Measurements from ENCODE around the gene RIN2. TPM values are rescaled to one million over a fixed set of nuclear protein-coding genes. Genes with fewer than 3 reads are reported as not detected.

The RIN2 gene
- total RNA-seq, 2 experiments from 2014 or later, result 0.17 to 0.33 TPM

GRCh38 chr20:19789009-19789408, 31.0 kb downstream of the RIN2 start:
- Histone ChIP-seq H3K36me3 (ENCODE audit: insufficient read depth, low read length) (no peaks in the 10 kb centered on the region), H3K9me3 (ENCODE audit: control insufficient read depth in 1 of 2, insufficient read depth in 1 of 2, low read length in 2 of 2) (no peaks in the 10 kb centered on the region), H3K4me1 (ENCODE audit: insufficient read depth, low read length) (no peaks in the 10 kb centered on the region), H3K4me3 (ENCODE audit: low read length) (no peak overlapping the region), H3K27me3 (ENCODE audit: control insufficient read depth in 1 of 2, insufficient read depth in 2 of 2, low read length in 2 of 2) (no peaks in the 10 kb centered on the region), H3K27ac (ENCODE audit: low read depth in 1 of 2, low read length in 2 of 2) (no peak overlapping the region)
- CTCF ChIA-PET, result no interaction called here
- H3K4me1 Mint-ChIP-seq (ENCODE audit: low read depth), result no peaks in the 10 kb centered on the region
- intact Hi-C loops (cut with DNase I, micrococcal nuclease), result no loop called here
- H3K4me3 Mint-ChIP-seq, result no peak overlapping the region
- DNase-seq (no peak), ATAC-seq (ENCODE audit: poor library complexity) (no peak)
- no peaks in the 10 kb centered on the region for H3K36me3 Mint-ChIP-seq (ENCODE audit: low read depth)
- POLR2A ChIA-PET, result no interaction called here
- TF ChIP-seq, protein P1, sequence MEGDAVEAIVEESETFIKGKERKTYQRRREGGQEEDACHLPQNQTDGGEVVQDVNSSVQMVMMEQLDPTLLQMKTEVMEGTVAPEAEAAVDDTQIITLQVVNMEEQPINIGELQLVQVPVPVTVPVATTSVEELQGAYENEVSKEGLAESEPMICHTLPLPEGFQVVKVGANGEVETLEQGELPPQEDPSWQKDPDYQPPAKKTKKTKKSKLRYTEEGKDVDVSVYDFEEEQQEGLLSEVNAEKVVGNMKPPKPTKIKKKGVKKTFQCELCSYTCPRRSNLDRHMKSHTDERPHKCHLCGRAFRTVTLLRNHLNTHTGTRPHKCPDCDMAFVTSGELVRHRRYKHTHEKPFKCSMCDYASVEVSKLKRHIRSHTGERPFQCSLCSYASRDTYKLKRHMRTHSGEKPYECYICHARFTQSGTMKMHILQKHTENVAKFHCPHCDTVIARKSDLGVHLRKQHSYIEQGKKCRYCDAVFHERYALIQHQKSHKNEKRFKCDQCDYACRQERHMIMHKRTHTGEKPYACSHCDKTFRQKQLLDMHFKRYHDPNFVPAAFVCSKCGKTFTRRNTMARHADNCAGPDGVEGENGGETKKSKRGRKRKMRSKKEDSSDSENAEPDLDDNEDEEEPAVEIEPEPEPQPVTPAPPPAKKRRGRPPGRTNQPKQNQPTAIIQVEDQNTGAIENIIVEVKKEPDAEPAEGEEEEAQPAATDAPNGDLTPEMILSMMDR (IDR thresholded peaks at IDR 0.05), result no peak
- H3K27me3 Mint-ChIP-seq, result peaks cover 12% of the 10 kb centered on the region
- no peaks in the 10 kb centered on the region for H3K9me3 Mint-ChIP-seq
- no peak overlapping the region for H3K27ac Mint-ChIP-seq

GRCh38 chr20:19789446-19789845, 31.4 kb downstream of the RIN2 start:
- Mint-ChIP-seq H3K27me3 (peaks cover 12% of the 10 kb centered on the region), H3K4me3 (no peak overlapping the region), H3K4me1 (ENCODE audit: low read depth) (no peaks in the 10 kb centered on the region), H3K9me3 (no peaks in the 10 kb centered on the region), H3K36me3 (ENCODE audit: low read depth) (no peaks in the 10 kb centered on the region), H3K27ac (no peak overlapping the region)
- no peaks in the 10 kb centered on the region for H3K9me3 ChIP-seq (ENCODE audit: control insufficient read depth in 1 of 2, insufficient read depth in 1 of 2, low read length in 2 of 2)
- ChIA-PET CTCF (interaction anchor here (0.6 kb wide), 1 partner anchor 1349 kb away, joined by 4 read pairs; no protein-coding TSS in a partner anchor), POLR2A (no interaction called here)
- no peaks in the 10 kb centered on the region for H3K36me3 ChIP-seq (ENCODE audit: insufficient read depth, low read length)
- H3K27me3 ChIP-seq (ENCODE audit: control insufficient read depth in 1 of 2, insufficient read depth in 2 of 2, low read length in 2 of 2), result no peaks in the 10 kb centered on the region
- no peak for DNase-seq
- no peaks in the 10 kb centered on the region for H3K4me1 ChIP-seq (ENCODE audit: insufficient read depth, low read length)
- no peak overlapping the region for H3K4me3 ChIP-seq (ENCODE audit: low read length)
- intact Hi-C loops (cut with DNase I, micrococcal nuclease), result no loop called here
- no peak for ATAC-seq (ENCODE audit: poor library complexity)
- no peak overlapping the region for H3K27ac ChIP-seq (ENCODE audit: low read depth in 1 of 2, low read length in 2 of 2)
- TF ChIP-seq, protein P1 (IDR thresholded peaks at IDR 0.05), result no peak

DNA sequence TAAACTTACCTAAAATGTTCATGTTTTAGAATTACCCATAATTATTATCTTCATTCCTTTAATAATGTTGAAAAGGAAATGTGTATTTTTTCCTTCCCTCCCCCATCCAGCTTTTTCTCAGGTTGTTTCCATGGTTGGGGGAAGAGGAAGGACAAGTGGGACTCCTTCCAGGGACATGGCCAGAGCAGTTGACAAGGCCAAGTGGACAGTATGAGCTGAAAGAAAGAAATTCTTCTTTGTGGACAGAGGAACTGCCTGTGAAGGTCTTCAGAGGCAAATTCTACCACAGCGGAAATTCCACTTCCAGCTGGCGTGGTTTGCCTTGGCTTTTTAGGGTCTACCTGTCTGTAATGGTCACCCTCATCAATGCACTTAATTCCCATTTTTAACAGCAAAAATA, 33.8 kb downstream of the RIN2 start:
- POLR2A ChIA-PET, result no interaction called here
- DNase-seq, result no peak

More for the DNA sequence above, 33.8 kb downstream of the RIN2 start:
- TF ChIP-seq, protein P1 (IDR thresholded peaks at IDR 0.05), result no peak
- Mint-ChIP-seq H3K4me3 (no peak overlapping the region), H3K27me3 (peaks cover 3% of the 10 kb centered on the region), H3K4me1 (ENCODE audit: low read depth) (no peaks in the 10 kb centered on the region), H3K9me3 (no peaks in the 10 kb centered on the region), H3K27ac (no peak overlapping the region), H3K36me3 (ENCODE audit: low read depth) (no peaks in the 10 kb centered on the region)
- no peaks in the 10 kb centered on the region for H3K27me3 ChIP-seq (ENCODE audit: control insufficient read depth in 1 of 2, insufficient read depth in 2 of 2, low read length in 2 of 2)
- no peak overlapping the region for H3K27ac ChIP-seq (ENCODE audit: low read depth in 1 of 2, low read length in 2 of 2)
- H3K4me3 ChIP-seq (ENCODE audit: low read length), result no peak overlapping the region
- intact Hi-C loops (cut with DNase I, micrococcal nuclease), result no loop called here
- CTCF ChIA-PET, result no interaction called here
- no peaks in the 10 kb centered on the region for H3K36me3 ChIP-seq (ENCODE audit: insufficient read depth, low read length)
- ATAC-seq (ENCODE audit: poor library complexity), result no peak
- H3K4me1 ChIP-seq (ENCODE audit: insufficient read depth, low read length), result no peaks in the 10 kb centered on the region
- H3K9me3 ChIP-seq (ENCODE audit: control insufficient read depth in 1 of 2, insufficient read depth in 1 of 2, low read length in 2 of 2), result no peaks in the 10 kb centered on the region

All from CD4-positive, alpha-beta T cell (primary cell).